K562 (cell line): ENCODE results near the gene CDCA3.

Experiments used
- ZNF184 ChIP-seq: sonication (generic); formaldehyde crosslinking; IDR thresholded peaks from 2 replicates; pipeline ENCODE4 v1.5.0; 2020; ENCODE audit warnings: missing genetic modification reagents
- ZZZ3 ChIP-seq: fragments of 450-650 bp; IDR thresholded peaks from 2 replicates; pipeline ENCODE4 v1.6.1; 2016; ENCODE audit warnings: antibody characterized with exemption, mild to moderate bottlenecking, moderate library complexity
- TF ChIP-seq, protein P1 (sequence below), 3 experiments: IDR thresholded peaks in 2 of 3; conservative IDR thresholded peaks in 1 of 3; 2 replicates each; pipeline ENCODE4 v1.5.1; 2011 to 2012; ENCODE audit warnings: low read length in 3 of 3, mild to moderate bottlenecking in 3 of 3, control low read depth in 2 of 3, improper control_type of control experiment in 1 of 3, inconsistent platforms in 1 of 3, low read depth in 1 of 3, mixed read lengths in 1 of 3, moderate library complexity in 1 of 3; ENCODE audit not compliant: insufficient read depth in 2 of 3

DNA sequence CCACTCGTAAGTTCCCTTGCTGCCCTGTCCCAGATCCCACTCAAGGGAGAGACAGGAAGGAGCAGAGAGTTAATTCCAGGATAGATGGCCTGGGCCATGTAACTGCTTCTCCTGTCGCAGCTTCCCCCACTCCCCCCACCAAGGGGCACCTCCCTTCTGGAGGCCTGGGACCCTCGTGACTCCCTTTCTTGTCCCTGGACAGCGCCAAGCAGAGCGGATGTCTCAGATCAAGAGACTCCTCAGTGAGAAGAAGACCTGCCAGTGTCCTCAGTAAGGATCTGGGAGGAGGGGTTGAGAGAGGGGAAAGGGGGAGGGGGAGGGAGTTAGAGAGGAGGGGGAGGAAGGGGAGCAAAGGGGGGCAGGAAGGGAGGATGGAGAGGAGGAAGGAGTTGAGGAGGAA lies 32.4 kb downstream of the CDCA3 start:
- no peak for TF ChIP-seq ZNF184
- TF ChIP-seq ZZZ3, result no peak
- TF ChIP-seq, protein P1, sequence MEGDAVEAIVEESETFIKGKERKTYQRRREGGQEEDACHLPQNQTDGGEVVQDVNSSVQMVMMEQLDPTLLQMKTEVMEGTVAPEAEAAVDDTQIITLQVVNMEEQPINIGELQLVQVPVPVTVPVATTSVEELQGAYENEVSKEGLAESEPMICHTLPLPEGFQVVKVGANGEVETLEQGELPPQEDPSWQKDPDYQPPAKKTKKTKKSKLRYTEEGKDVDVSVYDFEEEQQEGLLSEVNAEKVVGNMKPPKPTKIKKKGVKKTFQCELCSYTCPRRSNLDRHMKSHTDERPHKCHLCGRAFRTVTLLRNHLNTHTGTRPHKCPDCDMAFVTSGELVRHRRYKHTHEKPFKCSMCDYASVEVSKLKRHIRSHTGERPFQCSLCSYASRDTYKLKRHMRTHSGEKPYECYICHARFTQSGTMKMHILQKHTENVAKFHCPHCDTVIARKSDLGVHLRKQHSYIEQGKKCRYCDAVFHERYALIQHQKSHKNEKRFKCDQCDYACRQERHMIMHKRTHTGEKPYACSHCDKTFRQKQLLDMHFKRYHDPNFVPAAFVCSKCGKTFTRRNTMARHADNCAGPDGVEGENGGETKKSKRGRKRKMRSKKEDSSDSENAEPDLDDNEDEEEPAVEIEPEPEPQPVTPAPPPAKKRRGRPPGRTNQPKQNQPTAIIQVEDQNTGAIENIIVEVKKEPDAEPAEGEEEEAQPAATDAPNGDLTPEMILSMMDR (IDR thresholded peaks at IDR 0.05 in 2 of 3, conservative IDR thresholded peaks at IDR 0.05 in 1 of 3; ENCODE audit: insufficient read depth in 2 of 3, low read depth in 1 of 3, low read length in 3 of 3), result no peak
